AG20443 (cell line): ENCODE results near the gene FAM227B.
A peak's percentile ranks its signal among the peaks of the same experiment; 100 is the strongest.
"Not testable (repeated sequence)": the region's sequence is repeated elsewhere in the genome, so short reads cannot be mapped to it uniquely, and the experiment has no call there.

Experiments
- DNase-seq: peaks from one replicate; pipeline ENCODE4 v3.0.0; 2012; ENCODE audit warnings: low spot score, mixed read lengths

Gene FAM227B

DNA sequence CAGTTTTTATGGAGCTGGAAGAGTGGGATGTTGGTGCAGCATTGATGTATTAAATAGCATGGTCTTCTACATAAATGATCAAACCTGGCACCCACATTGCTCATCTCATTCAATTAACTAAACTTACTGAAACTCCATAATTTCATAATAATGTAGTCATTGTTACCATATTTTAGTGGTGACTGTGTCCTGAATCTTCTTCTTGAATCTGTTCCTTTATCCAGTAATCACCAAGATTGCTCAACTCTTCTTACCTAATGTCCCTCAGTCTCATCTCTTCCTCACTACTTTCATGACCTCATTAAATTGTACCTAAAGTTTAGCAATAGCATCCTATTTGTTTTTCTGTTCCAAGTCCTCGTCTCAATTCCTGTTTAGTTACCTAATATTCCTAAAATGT, 127.8 kb downstream of the FAM227B start:
- peak; percentile 34 for DNase-seq

GRCh38 chr15:49492151-49492550, 128.5 kb downstream of the FAM227B start:
- no peak for DNase-seq

DNA sequence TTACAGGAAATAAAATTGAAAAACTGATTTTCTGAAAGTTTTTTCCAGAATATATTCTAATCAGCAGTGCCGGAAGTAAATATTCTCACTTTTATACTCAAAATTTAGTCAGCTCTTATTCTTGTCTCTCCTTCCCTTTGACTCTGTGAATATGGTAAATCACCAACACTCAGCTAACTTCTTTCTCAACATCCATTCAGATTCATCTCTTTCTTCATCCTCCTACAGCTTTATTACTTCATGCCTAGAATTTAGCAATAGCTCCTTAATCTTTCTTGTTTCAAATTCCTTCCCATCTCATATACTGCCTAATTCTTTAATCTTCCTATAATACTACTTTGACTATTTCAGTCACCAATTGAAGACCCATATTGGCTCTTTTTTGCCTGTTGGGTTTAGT, 129.7 kb downstream of the FAM227B start:
- no peak for DNase-seq

DNA sequence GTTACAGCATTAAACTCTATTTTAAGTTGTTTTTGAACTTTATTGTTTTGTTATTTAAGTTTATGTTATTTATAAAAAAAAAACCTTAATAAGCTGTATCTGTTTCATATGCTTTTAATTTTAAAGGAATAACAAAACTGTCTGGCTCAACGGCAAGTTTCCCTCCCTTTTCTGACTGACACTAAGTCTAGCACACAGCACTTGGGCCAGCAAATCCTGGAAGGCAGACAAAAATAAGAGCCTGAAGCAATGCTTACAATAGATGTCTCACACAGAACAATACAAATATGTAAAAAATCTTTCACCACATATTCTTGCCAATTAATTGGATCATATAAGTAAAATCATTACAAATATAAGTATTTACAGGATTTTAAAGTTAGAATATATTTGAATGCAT, 135.2 kb downstream of the FAM227B start:
- not testable (repeated sequence) for DNase-seq

GRCh38 chr15:49478982-49479381, 141.6 kb downstream of the FAM227B start:
- DNase-seq, result not testable (repeated sequence)

GRCh38 chr15:49478021-49478420, 142.6 kb downstream of the FAM227B start:
- not testable (repeated sequence) for DNase-seq

- DNase-seq, result no peak
These were observed 147.6 kb downstream of the FAM227B start for GRCh38 chr15:49473031-49473430.

DNA sequence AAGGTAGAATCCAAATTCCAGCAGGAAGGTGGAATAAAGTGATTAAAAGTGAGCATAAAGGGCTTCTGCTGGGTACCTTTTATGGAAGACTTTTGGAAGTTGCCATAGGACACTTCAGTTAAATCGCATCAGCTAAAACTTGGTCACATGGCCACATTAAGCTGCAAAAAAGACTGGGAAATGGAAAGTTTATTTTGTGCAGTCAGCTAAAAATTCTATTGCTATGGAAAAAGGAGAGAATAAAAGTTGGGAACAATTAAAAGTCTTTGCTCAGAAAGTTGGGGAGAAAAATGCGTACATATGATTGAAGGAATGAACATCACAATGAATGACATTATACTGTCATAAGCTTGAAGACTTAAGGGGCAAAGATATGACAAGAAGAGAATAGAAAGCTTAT, 148.3 kb downstream of the FAM227B start:
- no peak for DNase-seq

- no peak for DNase-seq
These were observed 148.9 kb downstream of the FAM227B start for GRCh38 chr15:49471733-49472132.

DNA sequence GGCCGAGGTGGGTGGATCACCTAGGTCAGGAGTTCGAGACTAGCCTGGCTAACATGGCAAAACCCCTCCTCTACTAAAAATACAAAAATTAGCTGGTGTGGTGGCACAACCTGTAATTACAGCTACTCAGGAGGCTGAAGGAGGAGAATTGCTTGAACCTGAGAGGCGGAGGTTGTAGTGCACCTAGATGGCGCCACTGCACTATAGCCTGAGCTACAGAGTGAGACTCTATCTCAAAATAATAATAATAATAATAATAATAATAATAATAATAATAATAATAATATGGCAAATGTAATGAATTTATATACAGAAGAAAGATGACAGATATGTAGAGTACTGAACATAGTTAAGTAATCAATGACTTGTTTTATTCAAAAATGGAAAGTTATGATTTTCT, 149.4 kb downstream of the FAM227B start:
- DNase-seq, result not testable (repeated sequence)

DNA sequence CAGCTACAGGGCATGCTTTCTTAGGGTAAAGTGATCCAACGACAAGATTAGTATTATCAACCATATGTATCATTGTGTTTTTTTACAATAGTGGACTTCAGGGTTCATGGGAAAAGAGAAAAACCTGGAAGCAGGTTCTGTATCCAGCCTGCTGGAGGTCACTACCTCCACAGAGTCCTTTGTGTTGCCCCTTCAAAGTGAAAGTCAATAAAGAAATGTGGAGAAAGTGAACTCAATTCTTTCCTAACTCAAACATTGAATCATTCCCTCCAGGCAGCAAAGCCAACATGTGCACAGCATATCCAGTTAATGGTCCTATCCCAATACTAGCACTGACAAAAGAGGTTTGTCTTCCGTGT, 152.2 kb downstream of the FAM227B start:
- peak; percentile 44 for DNase-seq

GRCh38 chr15:49467746-49468480, 152.7 kb downstream of the FAM227B start:
- no peak for DNase-seq

- no peak for DNase-seq
These were observed 154.5 kb downstream of the FAM227B start for GRCh38 chr15:49466119-49466518.

DNA sequence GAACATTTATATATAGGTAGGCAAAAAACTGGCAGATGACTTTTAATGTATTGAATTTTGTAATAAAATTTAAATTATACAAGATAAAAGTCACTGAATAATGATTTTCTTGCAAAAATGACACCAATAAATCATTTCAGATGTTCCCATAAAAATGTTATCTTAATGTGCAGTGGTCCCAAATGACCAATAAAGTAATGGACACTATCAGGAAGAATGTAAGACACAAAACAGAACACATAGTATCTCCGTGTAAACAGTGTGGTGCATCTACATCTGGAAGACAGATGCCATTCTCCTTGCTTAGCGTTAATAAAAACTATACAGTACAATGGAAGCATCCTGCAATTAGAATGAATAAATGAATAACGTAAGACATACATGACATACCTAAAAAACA, 156.1 kb downstream of the FAM227B start:
- no peak for DNase-seq

- no peak for DNase-seq
These were observed 158.3 kb downstream of the FAM227B start for GRCh38 chr15:49462232-49462844.

DNA sequence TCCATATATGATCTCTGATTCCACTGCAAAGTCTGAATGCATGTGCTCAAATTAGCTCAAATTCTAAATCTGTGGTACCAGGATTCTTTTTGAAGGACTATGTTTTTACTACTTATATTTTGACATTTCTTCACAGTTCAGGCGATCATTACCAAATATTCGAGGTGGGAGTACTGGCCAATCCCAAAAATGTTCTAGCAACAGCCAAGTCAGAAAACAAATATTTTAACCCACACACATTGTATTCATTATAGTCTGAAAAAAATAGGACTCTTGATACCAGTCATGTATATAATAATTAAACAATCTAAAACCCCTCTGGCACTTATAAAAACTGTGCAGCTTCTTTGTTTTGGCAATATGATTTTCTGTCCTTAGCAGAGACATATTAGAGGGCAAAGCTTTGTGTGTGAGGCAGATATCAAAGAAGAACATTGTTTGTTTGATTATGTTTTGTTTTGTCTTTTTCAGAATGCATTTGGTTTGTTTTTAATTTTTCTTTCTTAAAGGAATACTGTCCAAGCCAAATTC, 160.1 kb downstream of the FAM227B start:
- DNase-seq, result no peak

GRCh38 chr15:49458145-49458544, 162.5 kb downstream of the FAM227B start:
- peak; percentile 20 for DNase-seq

DNA sequence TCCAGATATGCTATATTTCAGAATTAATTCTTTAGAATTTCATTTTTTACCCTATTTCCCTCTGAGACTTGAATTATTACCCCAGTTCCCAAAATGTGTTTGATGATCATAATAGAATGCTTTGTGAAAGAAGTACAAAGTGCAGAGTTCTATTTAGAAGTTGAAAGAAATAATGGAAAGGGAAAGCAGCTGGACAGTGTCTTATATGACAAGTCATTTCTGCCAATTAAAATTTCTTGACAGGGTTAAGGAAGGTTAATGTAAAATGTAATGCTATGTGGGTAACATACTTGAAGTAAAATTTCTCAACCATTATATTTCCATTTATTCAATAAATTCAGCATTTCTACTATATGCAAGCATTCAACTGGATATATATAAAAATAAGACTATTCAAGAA, 164.5 kb downstream of the FAM227B start:
- DNase-seq, result no peak

DNA sequence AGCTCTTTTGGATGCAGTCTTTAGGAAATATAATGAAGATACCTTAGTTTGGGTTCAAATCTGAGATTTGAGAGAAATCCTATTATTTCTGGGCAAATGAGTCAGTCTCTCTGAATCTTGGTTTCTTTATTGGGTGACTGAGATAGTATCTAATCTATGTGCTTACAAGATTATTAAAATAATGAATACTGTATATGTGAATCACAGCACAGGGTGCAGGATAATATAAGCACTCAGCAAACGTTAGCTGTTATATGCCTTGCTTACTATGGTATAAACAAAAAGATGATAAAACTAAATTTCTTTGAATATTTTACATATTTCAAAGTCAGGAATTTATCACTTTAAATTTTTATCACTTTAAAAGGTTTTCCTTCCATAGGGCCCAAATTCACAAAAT, 168.0 kb downstream of the FAM227B start:
- no peak for DNase-seq

GRCh38 chr15:49441816-49442215, 178.8 kb downstream of the FAM227B start:
- DNase-seq, result no peak

GRCh38 chr15:49441356-49441755, 179.3 kb downstream of the FAM227B start:
- no peak for DNase-seq

- DNase-seq, result no peak
These were observed 180.8 kb downstream of the FAM227B start for GRCh38 chr15:49439678-49440395.
